GM10266 (cell line): Measurements from ENCODE around the gene DCXR.

Experiments
- DNase-seq: peaks from one replicate; pipeline ENCODE4 v3.0.0; 2012; ENCODE audit errors: extremely low spot score
- TF ChIP-seq, protein P1 (sequence below): IDR thresholded peaks from 2 replicates; pipeline ENCODE4 v1.5.1; 2012; ENCODE audit warnings: mild to moderate bottlenecking, low read depth; ENCODE audit not compliant: control insufficient read depth, insufficient read depth; ENCODE audit errors: missing control alignments

DCXR gene

GRCh38 chr17:82034371-82035011 lies 3.0 kb downstream of the DCXR start:
- no peak for DNase-seq
- TF ChIP-seq, protein P1, sequence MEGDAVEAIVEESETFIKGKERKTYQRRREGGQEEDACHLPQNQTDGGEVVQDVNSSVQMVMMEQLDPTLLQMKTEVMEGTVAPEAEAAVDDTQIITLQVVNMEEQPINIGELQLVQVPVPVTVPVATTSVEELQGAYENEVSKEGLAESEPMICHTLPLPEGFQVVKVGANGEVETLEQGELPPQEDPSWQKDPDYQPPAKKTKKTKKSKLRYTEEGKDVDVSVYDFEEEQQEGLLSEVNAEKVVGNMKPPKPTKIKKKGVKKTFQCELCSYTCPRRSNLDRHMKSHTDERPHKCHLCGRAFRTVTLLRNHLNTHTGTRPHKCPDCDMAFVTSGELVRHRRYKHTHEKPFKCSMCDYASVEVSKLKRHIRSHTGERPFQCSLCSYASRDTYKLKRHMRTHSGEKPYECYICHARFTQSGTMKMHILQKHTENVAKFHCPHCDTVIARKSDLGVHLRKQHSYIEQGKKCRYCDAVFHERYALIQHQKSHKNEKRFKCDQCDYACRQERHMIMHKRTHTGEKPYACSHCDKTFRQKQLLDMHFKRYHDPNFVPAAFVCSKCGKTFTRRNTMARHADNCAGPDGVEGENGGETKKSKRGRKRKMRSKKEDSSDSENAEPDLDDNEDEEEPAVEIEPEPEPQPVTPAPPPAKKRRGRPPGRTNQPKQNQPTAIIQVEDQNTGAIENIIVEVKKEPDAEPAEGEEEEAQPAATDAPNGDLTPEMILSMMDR = no peak

DNA sequence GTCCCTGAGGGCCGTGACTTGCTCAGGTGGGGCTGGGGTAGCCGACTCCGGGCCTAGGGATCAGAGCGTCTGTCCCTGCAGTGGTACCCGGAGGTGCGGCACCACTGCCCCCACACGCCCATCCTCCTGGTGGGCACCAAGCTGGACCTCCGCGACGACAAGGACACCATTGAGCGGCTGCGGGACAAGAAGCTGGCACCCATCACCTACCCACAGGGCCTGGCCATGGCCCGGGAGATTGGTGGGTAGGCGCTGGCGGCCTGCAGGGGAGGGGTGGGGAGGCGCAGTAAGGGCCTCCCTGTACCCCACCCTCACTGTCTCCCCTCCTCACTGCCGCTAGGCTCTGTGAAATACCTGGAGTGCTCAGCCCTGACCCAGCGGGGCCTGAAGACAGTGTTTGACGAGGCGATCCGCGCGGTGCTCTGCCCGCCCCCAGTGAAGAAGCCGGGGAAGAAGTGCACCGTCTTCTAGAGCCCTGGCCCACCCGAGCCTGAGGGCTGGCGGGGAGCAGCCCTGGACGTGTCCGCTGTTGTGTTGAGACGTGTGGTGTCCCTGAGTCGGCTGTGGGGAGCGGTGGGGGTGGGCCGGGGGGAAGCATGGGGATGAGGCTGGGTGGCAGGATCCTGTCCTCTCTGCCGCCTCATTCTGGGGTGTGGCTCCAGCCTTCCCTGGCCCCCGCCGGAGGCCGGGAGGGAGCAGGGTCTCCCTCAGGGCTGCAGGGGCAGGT lies 4.0 kb downstream of the DCXR start:
- no peak for DNase-seq
- TF ChIP-seq, protein P1 = no peak

DNA sequence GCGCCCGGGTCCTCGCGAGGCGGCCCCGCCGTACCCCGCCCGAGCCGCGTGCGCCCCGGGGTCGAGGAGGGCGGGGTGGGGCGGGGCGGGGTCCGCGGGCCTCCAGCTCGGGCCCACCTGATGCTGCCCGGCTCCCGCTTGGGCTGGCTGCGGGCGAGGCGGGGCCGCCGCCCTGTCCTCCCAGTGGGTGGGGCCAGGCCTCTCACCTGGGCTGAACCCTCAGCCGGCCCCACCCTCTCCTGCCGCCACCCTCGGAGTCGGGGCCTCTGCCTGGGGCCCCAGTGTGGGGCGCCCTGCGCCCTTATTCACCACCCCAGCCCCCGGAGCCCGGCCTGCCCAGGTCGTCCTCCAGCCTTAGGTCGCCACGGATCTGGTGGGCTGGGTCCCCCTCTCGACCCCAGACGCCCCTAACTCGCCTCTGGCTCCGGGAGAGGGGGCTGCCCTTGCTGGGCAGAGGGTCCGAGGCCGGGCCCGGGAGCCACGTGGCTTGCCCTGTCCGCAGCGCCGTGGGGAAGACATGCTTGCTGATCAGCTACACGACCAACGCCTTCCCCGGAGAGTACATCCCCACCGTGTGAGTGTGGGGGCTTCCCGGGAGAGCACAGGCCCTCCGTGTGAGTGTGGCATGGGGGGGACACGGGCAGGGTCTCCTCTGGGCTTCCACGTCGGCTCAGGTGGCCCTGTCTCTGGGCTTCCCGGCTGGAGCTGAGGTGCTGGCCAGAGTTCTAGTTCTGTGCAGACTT lies 5.4 kb downstream of the DCXR start:
- TF ChIP-seq, protein P1 = no peak
- peak; percentile 82 for DNase-seq

GRCh38 chr17:82031303-82031884 lies 6.1 kb downstream of the DCXR start, which contains the start of gene RAC3:
Gene RAC3 (plus strand): TSS chr17:82031678. CDS start chr17:82031762, 84 bp downstream.
- TF ChIP-seq, protein P1 = no peak

DNA sequence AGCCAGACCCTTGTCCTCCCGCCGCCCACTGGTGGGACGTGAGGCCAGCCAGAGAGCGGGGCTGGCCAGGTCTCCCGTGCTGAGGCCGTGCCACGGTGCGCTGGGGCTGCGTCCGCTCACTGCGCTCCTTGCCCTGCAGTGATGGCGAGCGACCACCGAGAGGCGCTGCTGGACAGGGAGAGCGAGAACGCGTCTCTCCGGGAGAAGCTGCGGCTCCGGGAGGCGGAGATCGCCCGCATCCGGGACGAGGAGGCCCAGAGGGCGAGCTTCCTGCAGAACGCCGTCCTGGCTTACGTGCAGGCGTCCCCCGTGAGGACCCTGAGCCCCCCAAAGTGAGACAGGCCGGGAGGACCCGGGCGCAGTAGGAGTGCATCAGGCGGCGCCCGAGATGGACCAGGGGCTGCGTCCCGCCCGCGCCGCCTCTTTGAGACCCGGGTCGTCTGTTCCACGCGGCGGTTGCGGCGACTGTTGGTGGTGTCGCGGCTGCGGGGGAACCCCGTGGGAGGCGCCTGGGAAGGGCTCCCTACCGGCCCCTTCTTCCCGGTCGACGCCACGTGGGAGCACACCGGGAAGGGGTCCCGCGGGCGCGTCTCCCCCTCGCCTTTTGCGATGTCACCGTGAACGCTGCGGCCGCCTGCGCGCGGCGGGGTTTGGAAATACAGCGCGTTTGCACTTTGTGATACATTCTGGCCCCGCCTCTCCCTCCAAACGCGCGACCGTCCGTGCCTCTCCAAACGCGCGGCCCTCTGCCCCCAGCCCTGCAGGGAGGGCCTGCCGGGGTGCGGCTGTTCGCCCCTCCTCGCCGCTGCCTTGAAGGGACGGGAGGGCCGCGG lies 6.8 kb downstream of the DCXR start:
- peak; percentile 93 for DNase-seq
- TF ChIP-seq, protein P1 = peak; percentile 98

More at GRCh38 chr17:82031303-82031884, 6.1 kb downstream of the DCXR start, which contains the start of gene RAC3:
- DNase-seq = peak; percentile 87

GRCh38 chr17:82029990-82030469 lies 7.5 kb downstream of the DCXR start:
- DNase-seq = no peak

More at GRCh38 chr17:82029990-82030469, 7.5 kb downstream of the DCXR start:
- TF ChIP-seq, protein P1 = no peak
